Upper lobe of right lung (tissue), 1 donor: Measurements from ENCODE around the gene CST4. TPM values are rescaled to one million over a fixed set of nuclear protein-coding genes. Genes with fewer than 3 reads are reported as not detected.
A peak's percentile ranks its signal among the peaks of the same experiment; 100 is the strongest.

Experiments
- ATAC-seq: fragments of 200-7000 bp; cut with Tn5 transposase; one replicate; pipeline ENCODE4 v1.9.1; 2020; ENCODE audit warnings: mild to moderate bottlenecking, moderate library complexity
- DNase-seq: peaks from one replicate; pipeline ENCODE4 v3.0.0-alpha.2; 2020
- H3K27ac ChIP-seq: fragments of 200-600 bp; one replicate; pipeline ENCODE4 v1.8.0; 2022
- H3K27me3 ChIP-seq: fragments of 200-600 bp; one replicate; pipeline ENCODE4 v1.8.0; 2022; ENCODE audit warnings: mild to moderate bottlenecking
- H3K36me3 ChIP-seq: fragments of 200-600 bp; one replicate; pipeline ENCODE4 v1.8.0; 2022
- H3K4me1 ChIP-seq: fragments of 200-600 bp; one replicate; pipeline ENCODE4 v1.8.0; 2022
- H3K4me3 ChIP-seq: fragments of 200-600 bp; one replicate; pipeline ENCODE4 v1.8.0; 2022; ENCODE audit warnings: mild to moderate bottlenecking
- H3K9me3 ChIP-seq: fragments of 200-600 bp; one replicate; pipeline ENCODE4 v1.8.0; 2022
- intact Hi-C: fragments of 100-400 bp; cut with DNase I; formaldehyde crosslinking; loops from one replicate; pipeline ENCODE4 v1.11.0; 2022
- total RNA-seq: library from RNA; stranded (reverse); fragmentation: NEBNext Ultra II Directional; extraction: Animal tissue kit (Norgen Biotek cat#: 25700); gene quantifications from one replicate; pipeline ENCODE4 v1.2.1, GENCODE V29; 2021
- TF ChIP-seq, protein P1 (sequence below): fragments of 200-600 bp; IDR thresholded peaks from one replicate; pipeline ENCODE4 v1.8.0; 2022; ENCODE audit warnings: antibody characterized with exemption
- donor health status: DM: no; HTN: yes; CAD: no; lungs with severe emphysema.

CST4 gene
- total RNA-seq, 1 donor from 2014 or later = not detected

DNA sequence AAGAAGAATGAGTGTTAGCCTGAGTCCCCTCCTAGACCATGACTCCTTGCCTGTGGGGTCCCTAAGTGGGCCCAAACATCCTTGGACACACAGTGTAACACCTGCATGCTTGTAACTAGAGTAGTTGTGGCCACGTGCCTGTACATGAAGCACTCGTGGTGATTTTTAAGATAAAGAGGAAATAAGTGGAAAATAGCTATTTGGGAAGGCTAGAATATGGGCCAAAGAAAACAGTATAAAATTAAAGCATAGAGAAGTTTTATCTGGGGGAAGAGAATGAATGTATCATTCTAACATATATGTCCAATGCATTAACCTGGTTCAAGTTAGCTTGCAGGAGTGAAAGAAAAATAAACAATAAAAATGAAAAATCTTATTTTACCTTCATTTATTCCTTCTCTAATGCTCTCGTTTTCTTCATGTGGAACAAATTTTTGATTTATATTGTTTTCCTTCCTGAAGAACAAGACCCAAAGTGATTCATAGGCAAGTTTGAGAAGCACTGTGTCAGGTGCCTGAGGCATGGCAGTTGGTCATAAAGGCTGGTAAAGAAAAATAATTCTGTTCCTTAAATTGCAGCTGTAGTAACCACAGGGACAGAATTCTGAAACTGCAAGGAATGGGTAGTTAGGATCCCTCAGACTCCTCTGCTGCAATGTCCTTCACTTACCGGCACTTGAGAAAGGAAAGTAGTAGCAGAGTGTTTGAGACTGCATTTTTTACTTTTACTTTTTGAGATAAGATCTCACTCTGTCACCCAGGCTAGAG lies 42.5 kb downstream of the CST4 start:
- intact Hi-C loops = no loop called here
- no peaks in the 10 kb centered on the region for H3K36me3 ChIP-seq
- TF ChIP-seq, protein P1, sequence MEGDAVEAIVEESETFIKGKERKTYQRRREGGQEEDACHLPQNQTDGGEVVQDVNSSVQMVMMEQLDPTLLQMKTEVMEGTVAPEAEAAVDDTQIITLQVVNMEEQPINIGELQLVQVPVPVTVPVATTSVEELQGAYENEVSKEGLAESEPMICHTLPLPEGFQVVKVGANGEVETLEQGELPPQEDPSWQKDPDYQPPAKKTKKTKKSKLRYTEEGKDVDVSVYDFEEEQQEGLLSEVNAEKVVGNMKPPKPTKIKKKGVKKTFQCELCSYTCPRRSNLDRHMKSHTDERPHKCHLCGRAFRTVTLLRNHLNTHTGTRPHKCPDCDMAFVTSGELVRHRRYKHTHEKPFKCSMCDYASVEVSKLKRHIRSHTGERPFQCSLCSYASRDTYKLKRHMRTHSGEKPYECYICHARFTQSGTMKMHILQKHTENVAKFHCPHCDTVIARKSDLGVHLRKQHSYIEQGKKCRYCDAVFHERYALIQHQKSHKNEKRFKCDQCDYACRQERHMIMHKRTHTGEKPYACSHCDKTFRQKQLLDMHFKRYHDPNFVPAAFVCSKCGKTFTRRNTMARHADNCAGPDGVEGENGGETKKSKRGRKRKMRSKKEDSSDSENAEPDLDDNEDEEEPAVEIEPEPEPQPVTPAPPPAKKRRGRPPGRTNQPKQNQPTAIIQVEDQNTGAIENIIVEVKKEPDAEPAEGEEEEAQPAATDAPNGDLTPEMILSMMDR = no peak

DNA sequence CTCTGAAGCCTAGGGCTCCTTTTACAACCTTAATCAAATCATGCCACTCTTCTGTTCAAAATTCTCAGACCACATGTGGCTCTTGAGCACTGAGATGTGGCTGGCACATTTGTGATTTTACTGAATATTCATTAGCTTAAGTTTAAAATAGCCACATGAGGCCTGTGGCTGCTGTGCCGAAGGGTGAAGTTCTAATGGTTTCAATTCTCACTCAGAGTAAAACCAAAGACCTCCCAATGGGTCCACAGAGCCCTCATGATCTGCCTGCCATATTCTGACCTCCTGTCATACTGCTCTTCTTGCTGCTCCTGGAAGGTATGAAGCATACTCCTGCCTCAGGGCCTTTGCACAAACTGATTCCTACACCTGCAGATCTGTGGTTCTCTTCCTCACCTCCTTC lies 43.3 kb downstream of the CST4 start:
- H3K27ac ChIP-seq = no peak overlapping the region
- H3K36me3 ChIP-seq = no peaks in the 10 kb centered on the region
- H3K4me1 ChIP-seq = peaks cover 12% of the 10 kb centered on the region
- H3K4me3 ChIP-seq = no peak overlapping the region
- ATAC-seq (no peak), DNase-seq (no peak)
- TF ChIP-seq, protein P1 = no peak
- H3K27me3 ChIP-seq = no peaks in the 10 kb centered on the region
- intact Hi-C loops = no loop called here
- no peaks in the 10 kb centered on the region for H3K9me3 ChIP-seq

More for the DNA sequence above, 42.5 kb downstream of the CST4 start:
- peaks cover 12% of the 10 kb centered on the region for H3K4me1 ChIP-seq
- H3K27me3 ChIP-seq = no peaks in the 10 kb centered on the region
- H3K9me3 ChIP-seq = no peaks in the 10 kb centered on the region
- H3K27ac ChIP-seq = no peak overlapping the region
- no peak overlapping the region for H3K4me3 ChIP-seq
- peak; percentile 71 for ATAC-seq
- no peak for DNase-seq

DNA sequence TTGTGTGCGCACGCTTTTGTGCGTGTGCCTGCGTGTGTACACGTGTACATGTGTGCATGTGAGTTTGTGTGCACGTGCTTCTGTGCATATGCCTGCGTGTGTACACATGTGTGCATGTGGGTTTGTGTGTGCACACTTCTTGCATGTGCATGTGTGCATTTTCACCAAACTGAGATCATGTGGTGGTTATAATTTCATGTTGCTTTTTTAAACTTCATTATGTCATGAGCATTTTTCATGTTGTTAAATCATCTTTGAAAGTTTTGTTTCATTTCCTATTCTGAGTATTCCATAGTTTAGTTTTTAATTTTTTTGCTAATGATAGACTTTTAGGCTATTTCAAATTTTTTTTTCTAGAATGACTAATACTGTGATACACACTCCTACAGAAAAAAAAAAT lies 44.7 kb downstream of the CST4 start:
- H3K36me3 ChIP-seq = no peaks in the 10 kb centered on the region
- no peaks in the 10 kb centered on the region for H3K9me3 ChIP-seq
- DNase-seq (no peak), ATAC-seq (no peak)
- H3K27ac ChIP-seq = no peak overlapping the region
- H3K27me3 ChIP-seq = no peaks in the 10 kb centered on the region
- intact Hi-C loops = no loop called here
- H3K4me3 ChIP-seq = no peak overlapping the region
- H3K4me1 ChIP-seq = peaks cover 12% of the 10 kb centered on the region
- TF ChIP-seq, protein P1 = no peak

DNA sequence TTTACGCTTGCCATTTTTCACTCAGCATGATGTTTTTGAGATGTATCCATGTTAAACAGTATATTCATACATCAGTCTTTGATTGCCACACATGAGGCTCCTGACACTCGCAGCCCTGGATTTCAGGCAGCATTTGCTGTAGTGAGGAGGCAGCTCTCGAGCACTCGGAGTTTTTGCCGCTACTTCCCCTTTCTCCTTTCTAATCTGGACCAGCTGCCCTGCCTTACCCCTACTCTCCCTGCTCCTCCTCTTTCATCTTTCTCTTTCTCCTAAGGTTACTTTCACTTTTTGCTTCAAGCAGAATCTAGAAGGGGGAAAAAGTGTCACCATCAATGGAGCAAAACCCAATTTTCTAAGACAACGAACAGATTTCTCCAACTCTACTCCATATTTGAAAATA lies 45.2 kb downstream of the CST4 start:
- Histone ChIP-seq H3K4me1 (peaks cover 12% of the 10 kb centered on the region), H3K27ac (no peak overlapping the region), H3K9me3 (no peaks in the 10 kb centered on the region), H3K36me3 (no peaks in the 10 kb centered on the region), H3K4me3 (no peak overlapping the region), H3K27me3 (no peaks in the 10 kb centered on the region)
- TF ChIP-seq, protein P1 = no peak
- DNase-seq (no peak), ATAC-seq (no peak)
- intact Hi-C loops = no loop called here

DNA sequence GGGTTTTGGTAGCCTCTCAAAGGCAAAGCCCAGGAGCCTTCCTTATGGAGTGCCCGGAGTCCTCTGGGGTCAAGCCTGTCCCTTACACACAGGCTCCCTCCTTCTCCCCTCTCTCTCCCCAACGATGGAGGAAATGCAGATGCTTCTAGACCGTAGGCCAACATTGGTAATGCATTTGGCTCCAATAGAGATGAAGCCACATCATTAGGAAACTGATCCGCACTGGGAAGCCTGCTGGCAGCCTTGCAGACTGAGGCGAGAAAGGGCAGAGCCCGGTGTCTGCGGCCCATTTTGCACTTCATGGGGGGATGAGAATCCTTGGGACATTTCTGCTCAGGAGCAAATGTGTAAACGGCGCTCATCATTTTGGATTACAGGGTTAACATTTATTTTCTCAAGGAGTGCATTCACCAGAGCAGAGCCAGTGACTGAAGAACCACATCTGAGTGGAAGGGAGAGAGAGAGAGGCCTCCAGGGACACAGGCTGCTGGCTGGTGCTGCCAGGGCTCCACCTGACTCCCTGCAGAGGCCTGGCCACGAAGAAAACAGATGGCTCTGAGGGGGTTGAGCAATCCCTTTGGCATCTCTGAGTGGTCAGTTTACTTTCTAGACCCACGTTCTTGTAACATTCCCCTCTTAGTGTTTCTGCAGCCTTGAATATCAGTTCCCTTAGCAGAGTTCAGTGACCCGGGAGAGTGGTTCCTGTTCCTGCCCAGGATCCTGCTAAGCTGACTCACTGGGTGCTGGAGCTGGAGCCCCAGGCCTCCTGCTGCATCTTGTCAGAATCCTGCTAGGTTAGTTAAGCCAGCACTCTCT lies 46.7 kb downstream of the CST4 start:
- DNase-seq = no peak
- no peaks in the 10 kb centered on the region for H3K36me3 ChIP-seq
- no peak overlapping the region for H3K4me3 ChIP-seq
- intact Hi-C loops = no loop called here
- no peak overlapping the region for H3K27ac ChIP-seq
- TF ChIP-seq, protein P1 = no peak
- H3K4me1 ChIP-seq = peaks cover 12% of the 10 kb centered on the region
- peak; percentile 23 for ATAC-seq
- no peaks in the 10 kb centered on the region for H3K27me3 ChIP-seq
- H3K9me3 ChIP-seq = no peaks in the 10 kb centered on the region
